ENCODE measurements around the gene CCNY.
A peak's percentile ranks its signal among the peaks of the same experiment; 100 is the strongest.
"Not testable (repeated sequence)": the region's sequence is repeated elsewhere in the genome, so short reads cannot be mapped to it uniquely, and the experiment has no call there.

Gene CCNY

GRCh38 chr10:35535136-35535535 lies 198.8 kb downstream of the CCNY start:
- no peak for DNase-seq

- no peak for DNase-seq
Observed at GRCh38 chr10:35536789-35537188, 200.5 kb downstream of the CCNY start.

DNA sequence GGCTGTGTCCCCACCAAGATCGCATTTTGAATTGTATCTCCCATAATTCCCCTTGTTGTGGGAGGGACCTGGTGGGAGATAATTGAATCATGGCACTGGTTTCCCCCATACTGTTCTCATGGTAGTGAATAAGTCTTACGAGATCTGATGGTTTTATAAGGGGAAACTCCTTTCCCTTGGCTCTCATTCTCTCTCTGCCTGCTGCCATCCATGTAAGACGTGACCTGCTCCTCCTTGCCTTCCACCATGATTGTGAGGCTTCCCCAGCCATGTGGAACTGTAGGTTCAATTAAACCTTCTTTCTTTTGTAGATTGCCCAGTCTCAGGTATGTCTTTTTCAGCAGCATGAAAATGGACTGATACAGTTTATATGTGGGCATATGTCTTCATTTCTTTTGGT lies 201.6 kb downstream of the CCNY start:
- not testable (repeated sequence) for DNase-seq

DNA sequence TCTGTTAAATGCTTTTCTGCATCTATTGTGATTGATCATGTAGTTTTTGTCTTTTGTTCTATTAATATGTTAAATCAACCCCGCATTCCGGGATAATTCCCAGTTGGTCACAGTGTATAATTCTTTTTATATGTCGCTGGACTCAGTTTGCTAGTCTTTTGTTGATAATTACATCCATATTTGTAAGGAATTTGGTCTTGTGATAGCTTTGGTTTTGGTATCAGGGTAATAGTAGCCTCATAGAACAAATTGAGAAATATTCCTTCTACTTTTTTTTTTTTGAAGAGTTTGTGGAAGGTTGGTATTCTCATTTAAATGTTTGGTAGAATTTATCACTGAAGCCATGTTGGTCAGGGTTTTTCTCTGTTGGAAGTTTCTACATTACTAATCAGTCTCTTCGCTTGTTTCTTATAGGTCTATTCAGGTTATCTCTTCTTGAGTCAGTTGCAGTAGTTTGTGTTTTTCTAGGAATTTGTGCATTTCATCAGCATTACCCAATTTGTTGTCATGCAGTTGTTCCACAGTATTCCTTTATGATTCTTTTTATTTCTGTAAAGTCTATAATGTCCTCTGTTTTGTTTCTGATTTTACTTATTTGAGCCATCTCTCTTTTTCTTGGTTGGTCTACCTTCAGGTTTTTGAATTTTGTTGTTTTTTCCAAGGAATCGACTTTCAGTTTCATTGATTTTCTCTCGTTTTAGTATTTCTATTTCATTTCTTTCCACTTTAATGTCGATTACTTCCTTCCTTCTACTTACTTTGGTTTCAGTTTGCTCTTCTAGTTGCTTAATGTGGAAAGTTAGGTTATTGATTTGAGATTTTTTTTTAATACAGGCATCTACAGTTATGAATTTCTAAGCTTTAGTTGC lies 204.2 kb downstream of the CCNY start:
- DNase-seq, result no peak

DNA sequence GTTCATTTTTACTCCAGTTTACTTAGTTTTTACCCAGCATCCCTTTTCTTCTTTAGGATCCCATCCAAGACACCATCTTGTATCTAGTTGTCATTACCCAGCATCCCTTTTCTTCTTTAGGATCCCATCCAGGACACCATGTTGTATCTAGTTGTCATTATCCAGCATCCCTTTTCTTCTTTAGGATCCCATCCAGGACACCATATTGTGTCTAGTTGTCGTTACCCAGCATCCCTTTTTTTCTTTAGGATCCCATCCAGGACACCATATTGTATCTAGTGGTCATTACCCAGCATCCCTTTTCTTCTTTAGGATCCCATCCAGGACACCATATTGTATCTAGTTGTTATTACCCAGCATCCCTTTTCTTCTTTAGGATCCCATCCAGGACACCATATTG lies 205.4 kb downstream of the CCNY start:
- DNase-seq, result no peak

DNA sequence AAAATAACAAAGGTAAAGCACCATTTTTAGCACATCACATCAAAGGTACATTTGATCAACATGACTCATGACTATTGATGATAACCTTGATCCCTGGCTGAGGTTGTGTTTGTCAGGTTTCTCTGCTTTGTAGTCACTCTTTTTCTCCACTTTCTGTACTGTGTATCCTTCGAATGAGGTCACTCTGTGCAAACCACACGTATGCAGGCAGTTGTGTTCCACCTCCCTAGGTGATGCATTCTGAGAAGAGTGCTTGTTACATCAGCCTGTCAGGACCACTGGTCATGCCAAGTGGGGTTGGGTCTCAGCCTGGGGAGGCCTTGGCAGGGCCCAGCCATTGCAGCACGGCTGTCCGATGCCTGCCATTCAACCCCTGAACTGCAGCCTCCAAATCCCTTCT lies 206.0 kb downstream of the CCNY start:
- DNase-seq, result no peak

GRCh38 chr10:35545079-35545657 lies 208.9 kb downstream of the CCNY start:
- DNase-seq, result no peak

- DNase-seq, result no peak
Observed at GRCh38 chr10:35545878-35546590, 209.7 kb downstream of the CCNY start.

GRCh38 chr10:35546824-35547225 lies 210.5 kb downstream of the CCNY start:
- DNase-seq, result no peak

DNA sequence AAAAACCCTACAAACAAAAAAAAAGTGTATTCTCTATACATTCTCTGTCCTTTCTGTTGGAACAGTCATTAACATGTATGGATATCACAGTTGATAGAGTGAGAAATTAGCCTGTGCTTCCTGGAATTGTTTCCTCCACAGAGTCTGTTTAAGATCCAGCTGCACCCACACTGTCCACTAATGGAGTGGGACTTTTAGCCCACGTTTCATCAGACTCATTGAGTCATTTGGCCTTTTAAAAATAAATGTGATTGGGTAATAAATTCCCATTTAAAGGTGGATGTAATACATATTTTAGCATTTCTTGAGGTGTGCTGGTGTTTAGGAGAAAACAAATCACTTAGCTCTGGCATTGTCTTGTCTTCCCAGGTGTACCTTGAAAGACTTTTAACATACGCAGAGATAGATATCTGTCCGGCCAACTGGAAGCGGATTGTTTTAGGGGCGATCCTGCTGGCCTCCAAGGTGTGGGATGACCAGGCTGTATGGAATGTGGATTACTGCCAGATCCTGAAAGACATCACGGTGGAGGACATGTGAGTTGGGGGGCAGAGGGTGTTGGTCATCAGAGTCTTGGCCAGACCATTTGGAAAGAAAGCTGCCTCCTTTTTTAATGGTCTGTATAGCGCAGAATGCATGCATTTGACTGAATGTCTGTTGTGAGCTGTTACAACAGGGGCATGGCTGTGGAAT lies 216.5 kb downstream of the CCNY start:
- DNase-seq, result no peak

DNA sequence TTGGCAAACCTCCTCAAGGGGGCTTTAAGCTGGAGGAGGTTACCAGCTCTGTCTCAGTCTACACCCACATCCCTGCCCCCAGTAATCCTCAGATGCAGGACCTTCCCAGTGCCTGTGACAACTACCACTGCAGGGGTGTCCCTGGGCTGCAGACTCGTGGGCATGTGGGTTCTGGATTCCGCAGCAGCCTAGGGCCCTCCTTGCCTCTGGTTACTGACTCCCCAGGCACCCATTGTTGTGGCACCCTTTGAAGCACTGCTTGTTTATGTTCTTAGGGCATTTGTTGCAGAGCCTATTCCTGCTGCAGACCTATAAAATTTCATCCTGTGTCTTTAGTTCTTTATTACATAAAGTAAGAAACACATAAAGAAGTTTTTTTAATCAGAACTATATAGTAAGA lies 217.7 kb downstream of the CCNY start:
- DNase-seq, result no peak

- DNase-seq, result no peak
Observed at GRCh38 chr10:35554461-35555056, 218.2 kb downstream of the CCNY start.

DNA sequence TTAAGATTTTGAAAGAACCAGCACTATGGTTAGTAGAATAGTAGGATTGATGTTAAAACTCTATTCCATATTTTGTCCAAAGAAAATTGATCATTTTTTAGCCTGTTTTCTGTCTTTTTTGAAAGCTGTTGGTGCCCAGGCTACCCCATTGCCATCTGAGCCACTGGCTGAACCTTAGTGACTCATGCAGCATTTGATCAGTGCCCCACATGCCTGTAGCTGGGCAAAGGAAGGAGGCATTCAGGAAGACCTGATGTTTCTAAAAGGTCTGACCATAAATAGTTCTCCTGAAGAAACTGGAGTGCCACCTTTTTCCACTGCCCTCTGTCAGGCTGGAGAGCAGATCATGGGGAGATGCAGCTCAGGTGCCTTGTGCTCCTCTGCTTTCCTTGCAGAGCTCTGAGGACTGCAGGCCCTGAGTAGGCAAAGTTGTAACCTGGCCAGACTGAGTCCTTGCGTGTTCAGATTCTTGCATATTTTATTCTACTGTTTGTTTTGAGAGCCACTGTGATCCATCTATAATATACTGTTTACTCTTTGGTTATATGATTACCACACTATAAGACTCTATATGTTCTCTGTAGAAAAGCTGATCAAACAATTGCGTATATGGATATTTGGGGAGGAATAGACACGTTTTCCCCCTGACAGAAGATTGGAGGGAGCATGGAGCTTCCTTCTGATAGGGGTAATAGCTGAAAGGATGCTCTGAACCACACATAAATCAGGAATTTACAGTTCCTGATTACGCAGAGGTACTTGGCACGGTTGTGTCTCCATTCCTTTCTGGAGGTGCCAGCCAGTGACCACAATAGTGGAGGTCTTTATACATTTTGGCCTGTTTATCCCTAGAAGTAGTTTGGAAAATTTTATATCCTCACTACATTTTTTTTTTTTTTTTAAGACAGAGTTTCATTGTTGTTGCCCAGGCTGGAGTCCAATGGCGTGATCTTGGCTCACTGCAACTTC lies 219.9 kb downstream of the CCNY start:
- DNase-seq, result no peak

GRCh38 chr10:35558276-35558675 lies 222.0 kb downstream of the CCNY start:
- DNase-seq, result no peak

DNA sequence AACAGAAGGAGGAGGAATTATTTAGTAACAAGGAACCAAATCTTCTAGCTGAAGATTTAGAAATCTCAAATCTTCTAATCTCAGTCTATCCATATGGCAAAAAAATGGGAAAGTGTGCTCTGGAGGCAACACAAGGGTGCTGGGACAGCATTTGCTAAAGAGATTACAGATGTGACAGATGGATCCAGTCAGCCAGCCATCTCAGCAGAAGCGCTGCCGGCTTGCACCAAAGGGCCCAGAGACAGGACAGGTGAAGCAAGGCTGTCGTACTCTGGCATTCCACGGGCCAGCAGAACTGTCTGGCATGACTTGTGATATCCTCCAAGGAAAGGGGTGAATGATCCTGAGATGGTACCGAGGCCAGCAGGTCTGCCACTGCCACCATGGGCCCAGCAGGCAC lies 223.1 kb downstream of the CCNY start:
- DNase-seq, result no peak

GRCh38 chr10:35561715-35562114 lies 225.4 kb downstream of the CCNY start:
- no peak for DNase-seq

GRCh38 chr10:35562427-35562826 lies 226.1 kb downstream of the CCNY start:
- no peak for DNase-seq

- DNase-seq, result peak; percentile 91 to 94
Observed at GRCh38 chr10:35563261-35563891, 227.1 kb downstream of the CCNY start.

DNA sequence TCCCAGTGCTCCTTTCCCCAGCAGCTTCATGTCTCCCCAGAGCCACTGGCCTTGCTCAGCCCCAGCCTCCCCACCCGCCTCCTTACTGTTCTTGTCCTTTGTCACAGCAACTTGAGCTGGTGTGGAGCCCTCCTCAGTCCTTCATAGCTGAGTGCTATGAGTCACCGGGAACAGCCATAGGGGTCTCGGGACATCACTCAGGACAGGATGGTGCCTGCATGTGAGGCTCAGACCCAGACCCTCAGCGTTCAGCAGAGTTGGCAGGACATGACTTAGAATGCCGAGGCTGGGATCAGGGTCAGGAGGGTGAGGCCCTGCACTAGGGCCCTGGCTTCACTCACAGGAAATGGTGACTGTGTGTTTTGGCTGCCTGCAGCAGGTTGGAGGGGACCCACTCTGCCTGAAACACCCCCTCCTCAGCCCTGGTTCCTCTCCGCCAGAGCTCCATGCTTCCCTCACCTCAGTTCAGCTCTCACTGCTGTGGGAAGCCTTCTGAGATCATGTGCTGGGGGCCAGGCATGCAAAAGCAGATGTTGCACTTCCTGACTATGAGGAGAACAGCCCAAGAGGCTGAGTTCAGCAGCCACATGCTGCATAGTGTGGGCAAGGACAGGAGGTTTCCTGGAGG lies 228.1 kb downstream of the CCNY start:
- DNase-seq, result peak; percentile 94 to 96

DNA sequence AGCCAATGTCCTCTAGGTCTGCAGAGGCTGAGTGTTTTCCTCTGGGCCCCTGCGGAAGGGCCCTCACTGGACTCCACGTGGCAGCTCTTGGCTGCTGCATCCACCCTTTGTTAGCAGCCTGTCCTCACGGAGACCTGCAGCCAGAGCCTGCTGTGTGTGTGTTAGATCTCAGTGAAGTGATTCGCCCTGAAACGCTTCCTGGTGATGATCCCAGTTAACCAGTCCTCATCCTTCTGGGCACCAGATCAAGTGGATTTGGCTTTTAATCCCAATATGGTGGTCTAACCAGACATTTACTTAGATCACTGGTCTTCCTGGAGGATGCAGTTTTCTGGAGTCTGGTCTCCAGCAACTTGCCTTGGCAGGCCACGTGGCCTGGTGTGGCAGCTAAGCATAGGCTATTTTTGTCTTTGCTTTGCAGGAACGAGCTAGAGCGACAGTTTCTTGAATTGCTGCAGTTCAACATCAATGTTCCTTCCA lies 229.3 kb downstream of the CCNY start:
- no peak for DNase-seq

GRCh38 chr10:35567951-35568350 lies 231.6 kb downstream of the CCNY start:
- DNase-seq, result no peak
